Left lung (tissue), 14 donors: ENCODE results near the gene XXYLT1. TPM values are rescaled to one million over a fixed set of nuclear protein-coding genes. Genes with fewer than 3 reads are reported as not detected.

Experiments
- ATAC-seq: fragments of 200-7000 bp; cut with Tn5 transposase; one replicate; pipeline ENCODE4 v1.9.1; 2020; ENCODE audit warnings: moderate library complexity
- DNase-seq, 4 donors: peaks; one replicate each; pipeline ENCODE4 v3.0.0-alpha.2; 2013 to 2020
- H3K27ac ChIP-seq, 2 donors: fragments of 200-600 bp; sonication (generic) in 1 of 2; one replicate each; pipeline versions ENCODE4 v1.5.0 to v1.8.0; 2020 to 2021
- H3K27me3 ChIP-seq, 2 donors: fragments of 200-600 bp; sonication (generic) in 1 of 2; one replicate each; pipeline versions ENCODE4 v1.5.0 to v1.8.0; 2020 to 2021
- H3K36me3 ChIP-seq, 2 donors: fragments of 200-600 bp; sonication (generic) in 1 of 2; one replicate each; pipeline versions ENCODE4 v1.5.0 to v1.8.0; 2020 to 2021
- H3K4me1 ChIP-seq, 2 donors: fragments of 200-600 bp; one replicate each; pipeline ENCODE4 v1.8.0; 2021
- H3K4me3 ChIP-seq, 2 donors: fragments of 200-600 bp; sonication (generic) in 1 of 2; one replicate each; pipeline versions ENCODE4 v1.5.0 to v1.8.0; 2020 to 2021; ENCODE audit warnings: mild to moderate bottlenecking in 1 of 2
- H3K9me3 ChIP-seq, 2 donors: fragments of 200-600 bp; sonication (generic) in 1 of 2; one replicate each; pipeline versions ENCODE4 v1.5.0 to v1.8.0; 2020 to 2021
- intact Hi-C, 2 donors: fragments of 100-400 bp; cut with DNase I; formaldehyde crosslinking; loops; one replicate each; pipeline versions ENCODE4 v1.11.2 to v1.14.2; 2022
- long read RNA-seq, 12 donors: library from polyadenylated mRNA in 2 of 12; unstranded in 2 of 12; transcript quantifications; one replicate each; pipeline ENCODE4 v2.0.0 and lab custom pipeline, GENCODE V29; 2019 to 2026
- polyA plus RNA-seq, 6 donors: library from polyadenylated mRNA; unstranded; fragments of 120-200 nt; gene quantifications; one replicate each; pipeline ENCODE4 v1.2.1, GENCODE V29; 2013; ENCODE audit not compliant: insufficient read length in 6 of 6
- total RNA-seq, 2 donors: library from RNA; stranded (reverse); fragmentation: NEBNext Ultra II Directional; extraction: Animal tissue kit (Norgen Biotek cat#: 25700); gene quantifications; one replicate each; pipeline ENCODE4 v1.2.1, GENCODE V29; 2021
- TF ChIP-seq, protein P1 (sequence below), 2 donors: fragments of 200-600 bp; sonication (generic) in 1 of 2; IDR thresholded peaks; one replicate each; pipeline versions ENCODE4 v1.5.0 to v1.8.0; 2021; ENCODE audit warnings: antibody characterized with exemption in 2 of 2
- donor health status: DM: no; HTN: yes; CAD: no.
- donor health status: DM: no; HTN: no; CAD: no.

XXYLT1 gene, protein sequence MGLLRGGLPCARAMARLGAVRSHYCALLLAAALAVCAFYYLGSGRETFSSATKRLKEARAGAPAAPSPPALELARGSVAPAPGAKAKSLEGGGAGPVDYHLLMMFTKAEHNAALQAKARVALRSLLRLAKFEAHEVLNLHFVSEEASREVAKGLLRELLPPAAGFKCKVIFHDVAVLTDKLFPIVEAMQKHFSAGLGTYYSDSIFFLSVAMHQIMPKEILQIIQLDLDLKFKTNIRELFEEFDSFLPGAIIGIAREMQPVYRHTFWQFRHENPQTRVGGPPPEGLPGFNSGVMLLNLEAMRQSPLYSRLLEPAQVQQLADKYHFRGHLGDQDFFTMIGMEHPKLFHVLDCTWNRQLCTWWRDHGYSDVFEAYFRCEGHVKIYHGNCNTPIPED
- total RNA-seq (10 to 100 TPM; 11.3 to 13.5 TPM), polyA plus RNA-seq (10 to 100 TPM; 24.7 to 31.1 (median 26.3) TPM)
- long read RNA-seq, donor 1, transcript XXYLT1-201 (4 exons, 2,727 nt) = major isoform, 13 of 14 reads
- long read RNA-seq, donor 1, partial matches to known transcripts = 0 of 14 reads
- long read RNA-seq, donor 1, other reads (novel, unspliced or antisense) = 0 of 14 reads
- long read RNA-seq, donor 2, transcript XXYLT1-201 (4 exons, 2,727 nt) = major isoform, 11 of 11 reads
- long read RNA-seq, donor 2, partial matches to known transcripts = 0 of 11 reads
- long read RNA-seq, donor 2, other reads (novel, unspliced or antisense) = 0 of 11 reads
- long read RNA-seq, donor 3, transcript XXYLT1-201 (4 exons, 2,727 nt) = major isoform, 14 of 14 reads
- long read RNA-seq, donor 3, partial matches to known transcripts = 0 of 14 reads
- long read RNA-seq, donor 3, other reads (novel, unspliced or antisense) = 0 of 14 reads
- long read RNA-seq, donor 4, transcript XXYLT1-201 (4 exons, 2,727 nt) = major isoform, 6 of 8 reads
- long read RNA-seq, donor 4, partial matches to known transcripts = 0 of 8 reads
- long read RNA-seq, donor 4, other reads (novel, unspliced or antisense) = 2 of 8 reads
- long read RNA-seq, donor 5, transcript XXYLT1-201 (4 exons, 2,727 nt) = major isoform, 8 of 8 reads
- long read RNA-seq, donor 5, partial matches to known transcripts = 0 of 8 reads
- long read RNA-seq, donor 5, other reads (novel, unspliced or antisense) = 0 of 8 reads
- long read RNA-seq, donor 6, transcript XXYLT1-201 (4 exons, 2,727 nt) = major isoform, 5 of 6 reads
- long read RNA-seq, donor 6, partial matches to known transcripts = 0 of 6 reads
- long read RNA-seq, donor 6, other reads (novel, unspliced or antisense) = 0 of 6 reads
- long read RNA-seq, donor 7, partial matches to known transcripts = 0 of 2 reads
- long read RNA-seq, donor 7, other reads (novel, unspliced or antisense) = 0 of 2 reads
- long read RNA-seq, donor 8, partial matches to known transcripts = 0 of 4 reads
- long read RNA-seq, donor 8, other reads (novel, unspliced or antisense) = 0 of 4 reads
- long read RNA-seq, donor 9 = 0 reads
- long read RNA-seq, donor 10, transcript XXYLT1-201 (4 exons, 2,727 nt) = major isoform, 5 of 7 reads
- long read RNA-seq, donor 10, partial matches to known transcripts = 0 of 7 reads
- long read RNA-seq, donor 10, other reads (novel, unspliced or antisense) = 2 of 7 reads
- long read RNA-seq, donor 11, transcript XXYLT1-201 (4 exons, 2,727 nt) = major isoform, 6 of 6 reads
- long read RNA-seq, donor 11, partial matches to known transcripts = 0 of 6 reads
- long read RNA-seq, donor 11, other reads (novel, unspliced or antisense) = 0 of 6 reads
- long read RNA-seq, donor 12, transcript XXYLT1-201 (4 exons, 2,727 nt) = major isoform, 7 of 7 reads
- long read RNA-seq, donor 12, partial matches to known transcripts = 0 of 7 reads
- long read RNA-seq, donor 12, other reads (novel, unspliced or antisense) = 0 of 7 reads

DNA sequence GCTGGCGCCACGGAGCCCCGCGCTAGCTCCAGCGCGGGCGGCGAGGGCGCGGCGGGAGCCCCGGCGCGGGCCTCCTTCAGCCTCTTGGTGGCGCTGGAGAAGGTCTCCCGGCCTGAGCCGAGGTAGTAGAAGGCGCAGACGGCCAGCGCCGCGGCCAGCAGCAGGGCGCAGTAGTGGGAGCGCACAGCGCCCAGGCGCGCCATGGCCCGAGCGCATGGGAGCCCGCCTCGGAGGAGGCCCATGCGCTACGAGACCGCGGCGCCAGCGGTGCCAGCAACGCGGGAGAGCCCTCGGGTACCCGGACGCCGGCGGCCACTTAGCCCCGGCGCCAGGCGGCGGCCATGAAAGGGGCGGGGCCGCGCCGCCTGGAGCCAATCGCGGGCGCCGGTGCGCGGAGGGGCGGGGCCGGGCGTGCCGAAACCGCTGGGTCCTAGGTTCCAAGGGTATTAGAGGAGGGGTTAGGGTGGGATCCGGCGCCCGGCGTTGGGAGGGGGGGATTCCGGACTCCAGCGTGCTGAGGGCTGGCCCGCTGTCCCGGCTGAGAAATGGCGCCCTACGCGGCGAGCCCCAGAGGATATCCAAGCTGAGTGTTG is at the start of gene XXYLT1:
XXYLT1 (minus strand) TSS at position 343 of the 593 bp plus-strand sequence; CDS start at position 242, 101 bp downstream.
- H3K9me3 ChIP-seq = no peaks in the 10 kb centered on the region
- DNase-seq (peak; percentile 89 to 96 (median 90)), ATAC-seq (peak; percentile 96)
- no peaks in the 10 kb centered on the region for H3K27me3 ChIP-seq
- peaks cover 0 to 5% of the 10 kb centered on the region in 2 donors for H3K36me3 ChIP-seq
- TF ChIP-seq, protein P1, sequence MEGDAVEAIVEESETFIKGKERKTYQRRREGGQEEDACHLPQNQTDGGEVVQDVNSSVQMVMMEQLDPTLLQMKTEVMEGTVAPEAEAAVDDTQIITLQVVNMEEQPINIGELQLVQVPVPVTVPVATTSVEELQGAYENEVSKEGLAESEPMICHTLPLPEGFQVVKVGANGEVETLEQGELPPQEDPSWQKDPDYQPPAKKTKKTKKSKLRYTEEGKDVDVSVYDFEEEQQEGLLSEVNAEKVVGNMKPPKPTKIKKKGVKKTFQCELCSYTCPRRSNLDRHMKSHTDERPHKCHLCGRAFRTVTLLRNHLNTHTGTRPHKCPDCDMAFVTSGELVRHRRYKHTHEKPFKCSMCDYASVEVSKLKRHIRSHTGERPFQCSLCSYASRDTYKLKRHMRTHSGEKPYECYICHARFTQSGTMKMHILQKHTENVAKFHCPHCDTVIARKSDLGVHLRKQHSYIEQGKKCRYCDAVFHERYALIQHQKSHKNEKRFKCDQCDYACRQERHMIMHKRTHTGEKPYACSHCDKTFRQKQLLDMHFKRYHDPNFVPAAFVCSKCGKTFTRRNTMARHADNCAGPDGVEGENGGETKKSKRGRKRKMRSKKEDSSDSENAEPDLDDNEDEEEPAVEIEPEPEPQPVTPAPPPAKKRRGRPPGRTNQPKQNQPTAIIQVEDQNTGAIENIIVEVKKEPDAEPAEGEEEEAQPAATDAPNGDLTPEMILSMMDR (IDR thresholded peaks at IDR 0.05) = peak; percentile 58
- peak within 1 kb of the TSS; percentile 86 to 90 for H3K27ac ChIP-seq
- H3K4me1 ChIP-seq = peaks cover 13 to 26% of the 10 kb centered on the region in 2 donors
- H3K4me3 ChIP-seq = peak within 1 kb of the TSS; percentile 82 to 88
- intact Hi-C loops = loop anchor here in 1 of 2 donors (10.0 kb wide), 1 partner anchor 254 kb away; no protein-coding TSS in a partner anchor

DNA sequence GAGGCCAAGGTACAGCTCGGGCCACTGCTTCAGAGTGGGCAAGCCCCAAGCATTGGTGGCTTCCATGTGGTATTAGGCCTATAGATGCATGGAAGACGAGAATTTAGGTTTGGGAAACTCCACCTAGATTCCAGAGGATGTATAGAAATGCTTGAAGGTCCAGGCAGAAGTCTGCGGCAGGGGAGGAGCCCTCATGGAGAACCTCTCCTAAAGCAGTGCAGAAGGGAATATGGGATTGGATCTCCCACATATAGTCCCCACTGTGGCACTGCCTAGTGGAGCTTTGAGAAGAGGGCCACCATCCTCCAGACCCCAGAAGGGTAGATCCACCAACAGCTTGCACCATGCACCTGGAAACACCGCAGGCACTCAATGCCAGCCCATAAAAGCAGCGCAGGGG is 48.1 kb upstream of the XXYLT1 start:
- Histone ChIP-seq H3K36me3 (peaks cover 0 to 41% of the 10 kb centered on the region in 2 donors), H3K4me3 (no peak overlapping the region), H3K4me1 (no peaks in the 10 kb centered on the region), H3K27me3 (no peaks in the 10 kb centered on the region), H3K27ac (no peak overlapping the region), H3K9me3 (no peaks in the 10 kb centered on the region)
- intact Hi-C loops = no loop called here
- no peak for DNase-seq
- TF ChIP-seq, protein P1 (IDR thresholded peaks at IDR 0.05) = no peak
- ATAC-seq = no peak

DNA sequence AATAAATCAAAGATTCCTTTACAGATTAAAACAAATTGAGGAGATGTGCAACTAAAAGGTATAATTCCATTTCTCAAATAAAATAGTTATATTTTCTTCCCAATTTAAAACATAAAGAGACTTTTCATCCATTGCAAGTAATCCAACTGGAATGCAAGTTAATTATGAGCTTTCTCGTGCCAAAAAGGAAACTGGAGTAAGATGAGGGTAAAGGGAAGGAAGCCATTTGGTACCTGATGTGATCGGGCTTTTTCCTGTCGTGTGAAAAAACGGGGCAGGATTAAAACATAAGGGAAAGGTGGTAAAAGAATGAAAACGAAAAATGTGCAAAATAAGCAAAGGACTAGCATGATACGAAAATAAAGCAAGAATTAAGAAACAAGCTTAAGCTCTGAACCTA is 41.8 kb upstream of the XXYLT1 start:
- no peak overlapping the region for H3K27ac ChIP-seq
- no peak for ATAC-seq
- no peaks in the 10 kb centered on the region for H3K4me1 ChIP-seq
- no peak overlapping the region for H3K4me3 ChIP-seq
- intact Hi-C loops = no loop called here
- H3K27me3 ChIP-seq = no peaks in the 10 kb centered on the region
- H3K36me3 ChIP-seq = peaks cover 0 to 15% of the 10 kb centered on the region in 2 donors
- TF ChIP-seq, protein P1 (IDR thresholded peaks at IDR 0.05) = no peak
- peak in 2 of 4 donors; percentile 1 for DNase-seq
- H3K9me3 ChIP-seq = no peaks in the 10 kb centered on the region

DNA sequence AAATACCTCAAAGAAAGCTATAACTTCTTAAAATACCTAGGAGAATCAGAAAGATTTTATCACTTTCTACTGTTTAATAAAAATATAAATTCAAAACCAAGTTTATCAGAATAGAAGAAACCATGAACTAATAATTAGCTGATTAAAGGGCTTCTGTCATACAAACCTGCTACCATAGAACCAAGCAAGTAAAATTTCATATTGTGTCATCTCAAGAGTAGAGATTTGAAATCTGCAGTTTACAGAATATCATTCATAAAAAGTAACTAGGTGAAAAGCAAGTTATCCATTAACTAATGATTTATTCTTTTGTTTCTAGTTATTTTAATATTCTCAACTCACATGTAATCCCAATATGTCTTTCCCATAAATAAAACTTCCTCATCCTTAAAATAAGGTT is 36.8 kb upstream of the XXYLT1 start:
- ATAC-seq = no peak
- Histone ChIP-seq H3K27ac (no peak overlapping the region), H3K27me3 (no peaks in the 10 kb centered on the region), H3K9me3 (no peaks in the 10 kb centered on the region), H3K4me1 (no peaks in the 10 kb centered on the region), H3K36me3 (peaks cover 0 to 49% of the 10 kb centered on the region in 2 donors), H3K4me3 (no peak overlapping the region)
- TF ChIP-seq, protein P1 (IDR thresholded peaks at IDR 0.05) = no peak
- intact Hi-C loops = no loop called here
- DNase-seq = no peak
